Measurements from ENCODE around the gene SREK1IP1. TPM values are rescaled to one million over a fixed set of nuclear protein-coding genes. Genes with fewer than 3 reads are reported as not detected.

SREK1IP1 gene
- total and polyA plus RNA-seq, 9 of the 15 experiments (the other 6 are each of a cell fraction or from before 2014, with no cell fraction given), result 6.9 to 45.2 (median 21.7) TPM

GRCh38 chr5:64759960-64760660 lies 8.4 kb downstream of the SREK1IP1 start (continued):
- TF ChIP-seq AFF4 (CRISPR knock-in tag; IDR thresholded peaks at IDR 0.05) (no peak), NELFE (IDR thresholded peaks at IDR 0.05; ENCODE audit: insufficient read depth, insufficient read length) (no peak), ZNF778 (CRISPR knock-in tag; IDR thresholded peaks at IDR 0.05) (no peak), MCM3 (IDR thresholded peaks at IDR 0.05) (no peak), BRF2 (IDR thresholded peaks at IDR 0.05; ENCODE audit: borderline replicate concordance, insufficient read depth, insufficient read length) (no peak), GTF2E2 (tag; IDR thresholded peaks at IDR 0.05) (no peak), ZNF121 (CRISPR knock-in tag; conservative IDR thresholded peaks at IDR 0.05) (no peak), ARHGAP35 (IDR thresholded peaks at IDR 0.05; ENCODE audit: partially characterized antibody) (no peak), TAL1 (IDR thresholded peaks at IDR 0.05) (peak; percentile 55; the same call in 1 of the 2 replicates), E2F1 (CRISPR knock-in tag; IDR thresholded peaks at IDR 0.05) (no peak), POLR2G (IDR thresholded peaks at IDR 0.05; ENCODE audit: low read depth, low read length) (no peak), ZNF445 (CRISPR knock-in tag; IDR thresholded peaks at IDR 0.05; ENCODE audit: low read depth) (no peak), NFIC (IDR thresholded peaks at IDR 0.05) (peak; percentile 48), ZNF146 (CRISPR knock-in tag; IDR thresholded peaks at IDR 0.05; ENCODE audit: unreplicated experiment) (no peak), ZNF124 (CRISPR knock-in tag; IDR thresholded peaks at IDR 0.05) (no peak), E2F4 (CRISPR knock-in tag; IDR thresholded peaks at IDR 0.05; ENCODE audit: low read depth) (no peak), HMG20B (CRISPR knock-in tag; IDR thresholded peaks at IDR 0.05) (no peak), CBFA2T2 (conservative IDR thresholded peaks at IDR 0.05) (peak; percentile 79), ZNF3 (CRISPR knock-in tag; IDR thresholded peaks at IDR 0.05) (no peak), KHSRP (IDR thresholded peaks at IDR 0.05) (no peak), RBM15 (IDR thresholded peaks at IDR 0.05; ENCODE audit: insufficient read depth, low read length) (no peak), ZNF408 (CRISPR knock-in tag; IDR thresholded peaks at IDR 0.05; ENCODE audit: low read depth) (no peak), HMG20A (CRISPR knock-in tag; conservative IDR thresholded peaks at IDR 0.05) (no peak), TEAD2 (tag; IDR thresholded peaks at IDR 0.05) (no peak)
